ENCODE measurements around the gene NAA50. TPM values are rescaled to one million over a fixed set of nuclear protein-coding genes. Genes with fewer than 3 reads are reported as not detected.

Gene NAA50
- total and polyA plus RNA-seq, 2 donors (not counting 1 experiment from before 2014, with no cell fraction given), result 27.6 to 116 TPM

DNA sequence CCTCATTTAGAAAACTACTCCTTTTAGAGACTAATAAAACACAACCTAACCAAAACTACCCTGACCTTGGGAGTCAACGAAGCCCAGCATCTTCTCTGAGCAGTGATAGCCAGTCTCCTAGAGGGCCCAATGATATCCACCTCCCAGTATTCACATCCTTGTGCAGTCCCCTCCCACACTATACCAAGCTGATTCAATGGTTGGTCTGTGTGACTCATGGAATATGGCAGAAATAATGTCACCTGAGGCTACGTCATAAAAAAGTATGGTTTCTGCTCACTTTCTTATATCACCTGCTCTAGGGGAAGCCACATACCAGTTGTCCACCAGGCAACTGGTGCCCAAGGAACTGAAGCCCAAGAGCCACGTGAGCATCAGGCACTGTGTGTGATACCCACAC is 28.2 kb downstream of the NAA50 start:
- TF ChIP-seq EZH2 (IDR thresholded peaks at IDR 0.05; ENCODE audit: borderline replicate concordance, insufficient read depth, low read depth, low read length, poor library complexity, severe bottlenecking), result no peak
- TF ChIP-seq, protein P1, sequence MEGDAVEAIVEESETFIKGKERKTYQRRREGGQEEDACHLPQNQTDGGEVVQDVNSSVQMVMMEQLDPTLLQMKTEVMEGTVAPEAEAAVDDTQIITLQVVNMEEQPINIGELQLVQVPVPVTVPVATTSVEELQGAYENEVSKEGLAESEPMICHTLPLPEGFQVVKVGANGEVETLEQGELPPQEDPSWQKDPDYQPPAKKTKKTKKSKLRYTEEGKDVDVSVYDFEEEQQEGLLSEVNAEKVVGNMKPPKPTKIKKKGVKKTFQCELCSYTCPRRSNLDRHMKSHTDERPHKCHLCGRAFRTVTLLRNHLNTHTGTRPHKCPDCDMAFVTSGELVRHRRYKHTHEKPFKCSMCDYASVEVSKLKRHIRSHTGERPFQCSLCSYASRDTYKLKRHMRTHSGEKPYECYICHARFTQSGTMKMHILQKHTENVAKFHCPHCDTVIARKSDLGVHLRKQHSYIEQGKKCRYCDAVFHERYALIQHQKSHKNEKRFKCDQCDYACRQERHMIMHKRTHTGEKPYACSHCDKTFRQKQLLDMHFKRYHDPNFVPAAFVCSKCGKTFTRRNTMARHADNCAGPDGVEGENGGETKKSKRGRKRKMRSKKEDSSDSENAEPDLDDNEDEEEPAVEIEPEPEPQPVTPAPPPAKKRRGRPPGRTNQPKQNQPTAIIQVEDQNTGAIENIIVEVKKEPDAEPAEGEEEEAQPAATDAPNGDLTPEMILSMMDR (IDR thresholded peaks at IDR 0.05), result no peak
- DNase-seq (no peak), ATAC-seq (ENCODE audit: low read depth) (no peak)
- peaks cover 11% of the 10 kb centered on the region for H3K4me1 Mint-ChIP-seq
- H3K9ac ChIP-seq (ENCODE audit: low read length), result no peak overlapping the region
- H4K20me1 ChIP-seq (ENCODE audit: control insufficient read depth, insufficient read depth, low read length, poor library complexity, severe bottlenecking), result no peaks in the 10 kb centered on the region
- H3K4me2 ChIP-seq (replicated peaks; ENCODE audit: low read depth, low read length, poor library complexity, severe bottlenecking), result no peak overlapping the region
- H3K36me3 ChIP-seq (replicated peaks in 1 of 2; ENCODE audit: control extremely low read depth in 1 of 2, control insufficient read depth in 1 of 2, extremely low read depth in 1 of 2, insufficient read depth in 2 of 2, low read length in 1 of 2), result peaks cover 17 to 26% of the 10 kb centered on the region in 2 experiments
- intact Hi-C loops (cut with micrococcal nuclease), result no loop called here
- no peaks in the 10 kb centered on the region for H3K79me2 ChIP-seq (ENCODE audit: control insufficient read depth, insufficient read depth, low read length)
- no peaks in the 10 kb centered on the region for H3K27me3 Mint-ChIP-seq
- no peak overlapping the region for H3K4me3 Mint-ChIP-seq
- WGBS (ENCODE audit: insufficient coverage), result 97% methylated on average over 3 of the region's 3 CpGs
- H3K27ac Mint-ChIP-seq, result no peak overlapping the region
- no peaks in the 10 kb centered on the region for H3K9me3 Mint-ChIP-seq (ENCODE audit: insufficient read depth)
- no peak overlapping the region for H2AFZ ChIP-seq (ENCODE audit: insufficient read depth, low read depth, low read length, poor library complexity, severe bottlenecking)
- H3K4me3 ChIP-seq (ENCODE audit: control extremely low read depth in 1 of 5, extremely low read depth in 1 of 5, insufficient read depth in 1 of 5, low read depth in 2 of 5, low read length in 4 of 5), result no peak overlapping the region
- ChIA-PET POLR2A (no interaction called here), CTCF (interaction anchor here (1.1 kb wide), 1 partner anchor 9 kb away, joined by 3 read pairs; no protein-coding TSS in a partner anchor)
- peaks cover 0 to 4% of the 10 kb centered on the region in 2 donors for H3K4me1 ChIP-seq (ENCODE audit: control insufficient read depth in 2 of 2, insufficient read depth in 2 of 2, low read length in 2 of 2)
- H3K9me3 ChIP-seq (ENCODE audit: control extremely low read depth in 1 of 3, control insufficient read depth in 2 of 3, insufficient read depth in 1 of 3, low read length in 2 of 3), result no peaks in the 10 kb centered on the region
- no peak overlapping the region for H3K27ac ChIP-seq (ENCODE audit: low read length in 2 of 2)
- H3K27me3 ChIP-seq (replicated peaks in 1 of 4; ENCODE audit: control extremely low read depth in 1 of 4, control insufficient read depth in 3 of 4, insufficient read depth in 4 of 4, low read length in 3 of 4), result no peaks in the 10 kb centered on the region

DNA sequence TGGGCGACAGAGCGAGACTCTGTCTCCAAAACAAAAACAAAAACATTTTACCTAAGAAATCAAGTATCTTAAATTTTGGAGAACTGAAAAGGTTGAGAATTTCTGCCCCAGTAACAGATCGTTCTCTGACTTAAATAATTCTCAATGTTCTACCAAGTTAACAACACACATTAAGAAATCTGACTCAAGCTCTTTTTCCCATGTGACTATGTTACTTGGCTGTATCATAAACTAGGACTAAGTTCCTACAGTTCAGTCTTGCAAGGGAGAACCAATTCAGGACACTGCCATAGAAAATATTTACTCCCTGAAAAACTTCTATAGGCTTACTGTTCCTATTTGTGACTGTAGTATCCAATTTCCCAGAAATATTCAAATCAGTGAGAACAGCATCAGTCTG is 28.7 kb downstream of the NAA50 start:
- ChIA-PET CTCF (no interaction called here), POLR2A (no interaction called here)
- H3K79me2 ChIP-seq (ENCODE audit: control insufficient read depth, insufficient read depth, low read length), result no peaks in the 10 kb centered on the region
- TF ChIP-seq, protein P1 (IDR thresholded peaks at IDR 0.05), result no peak
- TF ChIP-seq EZH2 (IDR thresholded peaks at IDR 0.05; ENCODE audit: borderline replicate concordance, insufficient read depth, low read depth, low read length, poor library complexity, severe bottlenecking), result no peak
- H3K4me3 Mint-ChIP-seq, result no peak overlapping the region
- H3K27me3 Mint-ChIP-seq, result no peaks in the 10 kb centered on the region
- no peaks in the 10 kb centered on the region for H3K9me3 Mint-ChIP-seq (ENCODE audit: insufficient read depth)
- no peaks in the 10 kb centered on the region for H3K9me3 ChIP-seq (ENCODE audit: control extremely low read depth in 1 of 3, control insufficient read depth in 2 of 3, insufficient read depth in 1 of 3, low read length in 2 of 3)
- no peak overlapping the region for H2AFZ ChIP-seq (ENCODE audit: insufficient read depth, low read depth, low read length, poor library complexity, severe bottlenecking)
- ATAC-seq (ENCODE audit: low read depth) (no peak), DNase-seq (no peak)
- H3K4me2 ChIP-seq (replicated peaks; ENCODE audit: low read depth, low read length, poor library complexity, severe bottlenecking), result no peak overlapping the region
- no peak overlapping the region for H3K27ac Mint-ChIP-seq
- H3K27me3 ChIP-seq (replicated peaks in 1 of 4; ENCODE audit: control extremely low read depth in 1 of 4, control insufficient read depth in 3 of 4, insufficient read depth in 4 of 4, low read length in 3 of 4), result no peaks in the 10 kb centered on the region
- H3K9ac ChIP-seq (ENCODE audit: low read length), result no peak overlapping the region
- H3K4me3 ChIP-seq (ENCODE audit: control extremely low read depth in 1 of 5, extremely low read depth in 1 of 5, insufficient read depth in 1 of 5, low read depth in 2 of 5, low read length in 4 of 5), result no peak overlapping the region
- no peaks in the 10 kb centered on the region for H4K20me1 ChIP-seq (ENCODE audit: control insufficient read depth, insufficient read depth, low read length, poor library complexity, severe bottlenecking)
- 83% methylated on average over 1 of the region's 3 CpGs for whole genome bisulfite sequencing (ENCODE audit: insufficient coverage)
- peaks cover 0 to 4% of the 10 kb centered on the region in 2 donors for H3K4me1 ChIP-seq (ENCODE audit: control insufficient read depth in 2 of 2, insufficient read depth in 2 of 2, low read length in 2 of 2)
- H3K36me3 ChIP-seq (replicated peaks in 1 of 2; ENCODE audit: control extremely low read depth in 1 of 2, control insufficient read depth in 1 of 2, extremely low read depth in 1 of 2, insufficient read depth in 2 of 2, low read length in 1 of 2), result peaks cover 17 to 26% of the 10 kb centered on the region in 2 experiments
- intact Hi-C loops (cut with micrococcal nuclease), result no loop called here
- peaks cover 10% of the 10 kb centered on the region for H3K4me1 Mint-ChIP-seq
- no peak overlapping the region for H3K27ac ChIP-seq (ENCODE audit: low read length in 2 of 2)
